Dermis lymphatic vessel endothelial cell (primary cell): ENCODE data around the gene GABARAPL2. TPM values are rescaled to one million over a fixed set of nuclear protein-coding genes. Genes with fewer than 3 reads are reported as not detected.

Experiments used
- total RNA-seq: library from RNA; depleted of rRNA; stranded (reverse); fragments of >200 nt; gene quantifications from 2 replicates; pipeline ENCODE4 v1.2.1, GENCODE V29; 2014

Gene GABARAPL2
- 80.6 and 108 TPM in 2 replicates for total RNA-seq

DNA sequence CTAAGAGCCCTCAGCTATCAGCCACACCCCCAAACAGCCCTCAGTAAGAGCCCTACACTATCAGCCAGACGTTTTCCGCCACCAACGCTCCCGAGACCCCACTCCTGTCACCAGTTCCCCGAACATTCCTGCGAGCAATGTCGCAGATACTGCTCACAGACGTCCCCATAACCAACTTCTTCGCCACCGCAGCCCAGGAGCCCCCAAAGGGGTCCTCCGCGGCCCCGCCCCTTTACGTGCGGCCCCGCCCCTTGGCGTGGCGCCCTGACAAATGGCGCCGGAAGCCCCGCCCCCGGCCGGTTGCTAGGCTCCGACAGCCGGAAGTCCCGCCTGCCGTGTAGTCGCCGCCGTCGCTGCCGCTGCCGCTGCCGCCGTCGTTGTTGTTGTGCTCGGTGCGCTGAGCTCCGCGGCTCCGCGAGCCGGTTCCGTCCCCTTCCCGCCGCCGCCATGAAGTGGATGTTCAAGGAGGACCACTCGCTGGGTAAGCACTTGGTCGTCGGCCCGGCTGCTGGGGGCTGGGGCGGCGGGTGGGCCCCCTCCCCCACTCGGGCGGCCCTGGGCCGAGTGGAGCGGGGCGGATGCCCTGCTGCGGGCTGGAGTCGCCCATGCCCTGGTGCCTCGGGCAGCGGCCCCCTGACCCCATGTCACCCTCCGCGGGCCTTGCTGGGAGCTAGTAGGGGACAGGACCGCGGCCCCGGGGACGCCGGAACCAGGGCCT is at the start of gene GABARAPL2:
GABARAPL2 (plus strand) TSS at position 340 of the 718 bp plus-strand sequence; CDS start at position 448, 108 bp downstream.

DNA sequence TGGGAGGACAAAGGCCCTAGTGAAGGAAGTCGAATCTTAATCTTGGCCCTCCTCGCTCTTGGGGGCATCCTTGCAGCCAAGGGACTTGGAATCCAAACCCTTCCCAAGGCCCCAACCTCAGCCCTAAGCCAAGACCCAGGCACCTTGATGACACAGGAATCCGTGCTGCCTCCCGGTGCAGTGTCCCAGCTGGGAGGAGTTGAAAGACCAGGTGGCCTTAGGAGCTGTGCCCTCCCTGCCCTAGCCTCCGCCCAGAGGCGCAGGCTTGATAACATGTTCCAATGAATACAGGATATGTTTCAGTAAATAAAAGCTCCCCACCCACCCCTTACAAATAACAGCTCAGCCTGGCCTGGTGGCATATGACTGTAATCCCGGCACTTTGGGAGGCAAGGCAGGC is 30.3 kb upstream of the GABARAPL2 start, which contains the start of gene CHST5:
CHST5 (minus strand) TSS at position 208 of the 400 bp plus-strand sequence. CDS start 5,724 bp downstream, outside the sequence.

DNA sequence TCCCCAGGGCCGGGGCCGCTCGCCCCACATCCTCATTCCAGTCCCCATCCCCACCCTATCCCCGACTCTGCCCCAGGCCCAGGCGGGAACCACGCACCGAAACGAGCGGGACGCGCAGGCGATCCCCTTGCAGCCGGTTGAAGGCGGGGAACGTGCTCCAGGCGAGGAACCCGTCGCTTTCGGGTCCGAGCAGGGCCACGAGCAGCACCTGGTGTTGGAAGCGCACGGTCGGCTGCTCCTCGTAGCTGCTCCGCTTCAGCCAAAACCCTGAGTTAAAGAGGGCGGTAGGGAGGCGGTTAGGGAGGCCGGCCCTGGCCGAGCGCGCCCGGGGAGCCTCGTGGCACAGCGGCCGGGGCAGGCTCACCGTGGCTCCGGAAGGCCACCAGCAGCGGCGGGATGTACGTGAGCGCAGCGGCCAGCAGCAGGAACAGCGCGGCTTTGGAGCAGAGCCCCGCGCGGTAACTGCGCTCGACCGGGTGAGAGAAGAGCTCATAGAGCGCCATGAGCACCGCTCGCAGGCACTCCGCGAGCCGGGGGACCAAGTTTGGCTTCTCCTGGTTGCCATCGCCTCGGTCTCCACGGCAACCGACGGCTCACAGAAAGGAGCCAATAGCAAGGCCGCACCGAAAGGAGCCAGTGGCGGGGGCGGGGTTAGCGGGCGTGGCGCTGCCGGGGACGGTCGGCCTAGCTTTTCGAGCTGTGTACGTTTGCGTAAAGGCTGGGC is 10.3 kb upstream of the GABARAPL2 start, which contains the start of gene TMEM231:
TMEM231 (minus strand) TSS at position 546 of the 724 bp plus-strand sequence; CDS start at position 503, 43 bp downstream.

DNA sequence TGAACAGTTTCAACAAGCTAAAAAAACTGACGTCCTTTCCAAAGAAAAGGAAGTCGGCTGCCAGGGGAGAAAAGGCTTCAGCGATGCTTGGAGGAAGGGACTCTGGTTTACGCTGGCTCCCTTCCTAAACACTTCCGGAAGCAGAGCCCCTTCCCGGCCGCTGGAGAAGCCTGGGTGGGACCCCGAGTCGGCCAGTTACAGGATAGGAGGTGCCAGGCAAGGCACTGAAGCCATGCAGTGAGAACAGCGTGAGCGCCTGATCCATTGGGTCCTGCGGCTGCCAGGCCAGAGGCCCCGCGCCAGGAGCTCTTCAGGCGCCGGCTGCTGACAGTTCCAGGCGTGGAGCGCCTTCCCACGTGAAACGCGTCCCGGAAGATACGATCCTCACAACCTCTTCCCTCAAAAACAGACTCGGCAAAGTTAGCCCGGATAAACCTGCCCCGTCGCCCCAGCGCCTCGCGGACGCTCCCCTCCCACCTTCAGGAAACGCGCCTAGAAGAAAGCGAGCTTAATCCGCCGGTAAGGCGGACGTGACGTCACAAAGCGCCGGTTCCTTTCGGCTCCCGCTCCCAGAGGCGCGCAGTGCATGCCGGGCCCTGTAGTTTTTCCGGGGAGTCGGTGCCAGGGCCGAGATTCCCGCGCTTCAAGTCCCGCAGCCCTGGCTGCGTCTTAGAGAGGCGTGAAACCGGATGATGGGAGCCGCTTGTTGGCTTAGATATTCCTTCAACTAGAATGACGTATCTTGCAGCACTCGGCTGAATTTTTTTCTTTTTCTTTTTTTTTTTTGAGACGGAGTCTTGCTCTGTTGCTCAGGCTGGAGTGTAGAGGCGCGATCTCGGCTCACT is 56.8 kb downstream of the GABARAPL2 start, which contains the start of gene ADAT1:
ADAT1 (minus strand) TSS at position 521 of the 845 bp plus-strand sequence. CDS start 2,482 bp downstream, outside the sequence.

Other genes with a start within 250 kb of the GABARAPL2 start
- 41.1 and 51.1 TPM in 2 replicates for gene CFDP1, start 132.9 kb upstream of the GABARAPL2 start, total RNA-seq
- gene TMEM170A, start 101.7 kb upstream of the GABARAPL2 start, total RNA-seq, result 45.2 and 45.4 TPM in 2 replicates
- gene CHST6, start 70.9 kb upstream of the GABARAPL2 start, total RNA-seq, result 0.34 and 0.43 TPM in 2 replicates
- gene CHST5, start 30.3 kb upstream of the GABARAPL2 start, total RNA-seq, result under 0.01 and 0.09 TPM in 2 replicates
- 6.4 and 6.6 TPM in 2 replicates for gene TMEM231, start 10.1 kb upstream of the GABARAPL2 start, total RNA-seq
- 56.5 and 66.0 TPM in 2 replicates for gene ADAT1, start 56.9 kb downstream of the GABARAPL2 start, total RNA-seq
- 125 and 159 TPM in 2 replicates for gene KARS1, start 81.3 kb downstream of the GABARAPL2 start, total RNA-seq
- 36.0 and 38.5 TPM in 2 replicates for gene TERF2IP, start 81.4 kb downstream of the GABARAPL2 start, total RNA-seq
- gene CPHXL2, start 110.6 kb downstream of the GABARAPL2 start, total RNA-seq, result not detected in 2 replicates
- gene DUXB, start 135.1 kb downstream of the GABARAPL2 start, total RNA-seq, result not detected in 2 replicates
- not detected in 2 replicates for gene CPHXL, start 160.1 kb downstream of the GABARAPL2 start, total RNA-seq